GM23248 (cell line): ENCODE results near the gene RCL1. TPM values are rescaled to one million over a fixed set of nuclear protein-coding genes. Genes with fewer than 3 reads are reported as not detected.

Source experiments
- DNase-seq: peaks from one replicate; pipeline ENCODE4 v3.0.0-alpha.2; 2015
- H2AFZ ChIP-seq: fragments of 200-600 bp; sonication (generic); 2 replicates; pipeline ENCODE4 v1.6.1; 2016; ENCODE audit warnings: antibody characterized with exemption
- H3F3A ChIP-seq: fragments of 200-600 bp; sonication (generic); 2 replicates; pipeline ENCODE4 v1.6.1; 2016; ENCODE audit warnings: mild to moderate bottlenecking, antibody characterized with exemption, mixed run types; ENCODE audit not compliant: insufficient read depth
- H3K27ac ChIP-seq: fragments of 200-600 bp; sonication (generic); 2 replicates; pipeline ENCODE4 v1.5.1; 2016; ENCODE audit warnings: mild to moderate bottlenecking
- H3K27me3 ChIP-seq: fragments of 200-600 bp; sonication (generic); replicated peaks from 2 replicates; pipeline ENCODE4 v1.6.1; 2016; ENCODE audit warnings: mild to moderate bottlenecking; ENCODE audit not compliant: insufficient read depth
- H3K36me3 ChIP-seq: fragments of 200-600 bp; sonication (generic); 2 replicates; pipeline ENCODE4 v1.6.1; 2016; ENCODE audit warnings: low read depth, mild to moderate bottlenecking
- H3K4me1 ChIP-seq: fragments of 200-600 bp; sonication (generic); 2 replicates; pipeline ENCODE4 v1.6.1; 2016; ENCODE audit warnings: mild to moderate bottlenecking; ENCODE audit not compliant: insufficient read depth
- H3K4me2 ChIP-seq: fragments of 200-600 bp; sonication (generic); one replicate; pipeline ENCODE4 v1.6.1; 2016; ENCODE audit warnings: mild to moderate bottlenecking; ENCODE audit not compliant: unreplicated experiment
- H3K4me3 ChIP-seq: fragments of 200-600 bp; sonication (generic); 2 replicates; pipeline ENCODE4 v1.5.1; 2016; ENCODE audit warnings: mild to moderate bottlenecking
- H3K79me2 ChIP-seq: fragments of 200-600 bp; sonication (generic); 2 replicates; pipeline ENCODE4 v1.6.1; 2016; ENCODE audit warnings: mild to moderate bottlenecking; ENCODE audit not compliant: insufficient read depth
- H3K9ac ChIP-seq: fragments of 200-600 bp; sonication (generic); 2 replicates; pipeline ENCODE4 v1.6.1; 2016; ENCODE audit warnings: mild to moderate bottlenecking
- H3K9me2 ChIP-seq: fragments of 200-600 bp; sonication (generic); 2 replicates; pipeline ENCODE4 v1.6.1; 2016; ENCODE audit warnings: mixed run types, mild to moderate bottlenecking, moderate library complexity; ENCODE audit not compliant: insufficient read depth
- H3K9me3 ChIP-seq: fragments of 200-600 bp; sonication (generic); one replicate; pipeline ENCODE4 v1.6.1; 2017; ENCODE audit warnings: low read depth
- H4K20me1 ChIP-seq: fragments of 200-600 bp; sonication (generic); 2 replicates; pipeline ENCODE4 v1.6.0; 2016; ENCODE audit not compliant: insufficient read depth
- EZH2 ChIP-seq: fragments of 200-600 bp; sonication (generic); IDR thresholded peaks from 2 replicates; pipeline ENCODE4 v1.6.1; 2018; ENCODE audit warnings: antibody characterized with exemption, mild to moderate bottlenecking; ENCODE audit not compliant: insufficient read depth, poor library complexity, severe bottlenecking
- EZH2phosphoT487 ChIP-seq: fragments of 200-600 bp; sonication (generic); IDR thresholded peaks from 2 replicates; pipeline ENCODE4 v1.6.1; 2018; ENCODE audit warnings: antibody characterized with exemption, moderate library complexity, mild to moderate bottlenecking, low read depth; ENCODE audit not compliant: insufficient read depth
- WGBS, 2 experiments: methylation state at CpG; one replicate each; pipeline ENCODE4 v1.1.6; 2015 to 2017; ENCODE audit warnings: low lambda C conversion rate in 2 of 2, low coverage in 1 of 2; ENCODE audit errors: missing lambda C conversion rate in 2 of 2; 5-methylcytosine and 5-hydroxymethylcytosine counted together
- in situ Hi-C: fragments of 300-500 bp; cut with MboI; formaldehyde crosslinking; loops from 2 replicates; pipeline ENCODE4 v1.15.0; 2020
- polyA plus RNA-seq: library from polyadenylated mRNA; unstranded; fragments of >200 nt; fragmentation: Nextera tagmentation; extraction: Ambion mirVana; gene quantifications from 2 replicates; pipeline ENCODE4 v1.2.1, GENCODE V29; 2016
- total RNA-seq: library from RNA; depleted of rRNA; stranded (reverse); fragments of >200 nt; shearing (Covaris generic); gene quantifications from 2 replicates; pipeline ENCODE4 v1.2.3, GENCODE V29; 2014

RCL1 gene
- total and polyA plus RNA-seq, 2 experiments from 2014 or later, result 7.7 to 7.8 TPM

DNA sequence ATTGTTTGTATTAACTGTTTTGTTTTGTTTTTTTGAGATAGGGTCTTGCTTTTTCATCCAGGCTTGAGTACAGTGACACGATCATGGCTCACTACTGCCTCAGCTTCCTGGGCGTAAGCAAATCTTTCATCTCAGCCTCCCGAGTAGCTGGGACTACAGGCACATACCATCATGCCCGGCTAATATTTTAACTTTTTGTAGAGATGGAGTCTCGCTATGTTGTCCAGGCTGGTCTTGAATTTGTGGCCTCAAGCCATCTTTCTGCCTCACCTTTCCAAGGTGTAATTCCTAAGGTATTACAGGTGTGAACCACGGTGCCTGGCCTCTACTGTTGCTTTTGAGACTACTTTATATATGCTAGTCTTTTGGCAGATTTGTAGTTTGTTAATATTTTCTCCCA, 8.4 kb downstream of the RCL1 start:
- H3K4me1 ChIP-seq, result no peaks in the 10 kb centered on the region
- H3K4me2 ChIP-seq, result no peak overlapping the region
- no peaks in the 10 kb centered on the region for H4K20me1 ChIP-seq
- WGBS, 2 experiments, result 96 to 99% methylated on average over 6 of the region's 6 CpGs
- no peak overlapping the region for H3K4me3 ChIP-seq
- H3K79me2 ChIP-seq, result peaks cover 98% of the 10 kb centered on the region
- no peak overlapping the region for H2AFZ ChIP-seq
- in situ Hi-C loops, result no loop called here
- no peak overlapping the region for H3K9ac ChIP-seq
- H3K27me3 ChIP-seq, result no peaks in the 10 kb centered on the region
- DNase-seq, result no peak
- H3F3A ChIP-seq, result no peaks in the 10 kb centered on the region
- TF ChIP-seq EZH2phosphoT487 (no peak), EZH2 (no peak)
- no peaks in the 10 kb centered on the region for H3K9me3 ChIP-seq
- no peaks in the 10 kb centered on the region for H3K9me2 ChIP-seq
- H3K36me3 ChIP-seq, result no peaks in the 10 kb centered on the region
- no peak overlapping the region for H3K27ac ChIP-seq

DNA sequence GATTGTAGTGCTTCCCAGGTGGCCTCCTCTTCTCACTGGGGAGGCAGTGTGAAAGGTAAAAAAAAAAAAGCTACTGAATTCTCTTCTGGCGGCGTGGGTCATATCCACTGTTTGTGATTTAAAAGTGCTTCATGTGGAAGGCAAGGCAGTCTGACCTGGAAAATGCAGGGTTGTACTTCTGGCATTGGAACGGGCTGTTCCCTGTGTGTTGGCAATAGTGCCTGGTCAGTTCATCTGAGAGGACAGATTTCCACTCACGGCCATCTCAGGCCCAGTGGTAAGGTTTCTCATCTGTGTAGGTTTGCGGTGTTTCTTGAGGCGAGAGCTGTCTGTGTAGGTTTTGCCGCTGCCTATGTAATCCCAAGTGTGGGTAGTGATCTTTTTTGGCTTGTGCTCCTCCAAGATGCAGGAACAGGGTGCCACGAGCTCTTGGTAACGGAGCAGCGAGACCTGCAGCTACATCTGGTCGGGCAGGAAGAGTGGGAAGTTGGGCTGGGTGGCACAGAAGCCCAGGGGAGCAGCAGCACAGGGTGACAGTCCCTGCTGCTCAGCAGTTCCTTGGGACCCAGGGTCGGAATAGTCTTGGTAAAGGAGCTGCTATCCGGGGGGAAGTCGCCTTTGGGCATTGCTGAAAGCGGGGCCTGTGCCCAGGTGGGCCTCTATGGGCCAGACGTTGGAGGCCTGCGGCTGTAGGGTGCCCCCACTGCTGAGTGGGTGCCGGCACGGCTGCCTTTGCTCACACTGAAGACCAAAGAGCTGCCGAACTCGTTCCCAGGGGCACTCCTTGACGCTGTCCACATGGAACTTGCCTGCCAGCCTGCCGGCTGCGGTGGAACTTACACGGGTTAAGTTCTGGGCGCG, 11.2 kb downstream of the RCL1 start:
- H3K4me2 ChIP-seq, result no peak overlapping the region
- WGBS, 2 experiments, result 96 to 98% methylated on average over 25 to 26 of the region's 27 CpGs
- in situ Hi-C loops, result no loop called here
- no peaks in the 10 kb centered on the region for H3F3A ChIP-seq
- no peaks in the 10 kb centered on the region for H3K4me1 ChIP-seq
- no peaks in the 10 kb centered on the region for H3K9me3 ChIP-seq
- H3K4me3 ChIP-seq, result no peak overlapping the region
- peaks cover 100% of the 10 kb centered on the region for H3K79me2 ChIP-seq
- H3K9me2 ChIP-seq, result no peaks in the 10 kb centered on the region
- DNase-seq, result no peak
- H3K27ac ChIP-seq, result no peak overlapping the region
- H4K20me1 ChIP-seq, result no peaks in the 10 kb centered on the region
- H2AFZ ChIP-seq, result no peak overlapping the region
- TF ChIP-seq EZH2phosphoT487 (no peak), EZH2 (no peak)
- H3K9ac ChIP-seq, result no peak overlapping the region
- H3K36me3 ChIP-seq, result no peaks in the 10 kb centered on the region
- H3K27me3 ChIP-seq, result no peaks in the 10 kb centered on the region

DNA sequence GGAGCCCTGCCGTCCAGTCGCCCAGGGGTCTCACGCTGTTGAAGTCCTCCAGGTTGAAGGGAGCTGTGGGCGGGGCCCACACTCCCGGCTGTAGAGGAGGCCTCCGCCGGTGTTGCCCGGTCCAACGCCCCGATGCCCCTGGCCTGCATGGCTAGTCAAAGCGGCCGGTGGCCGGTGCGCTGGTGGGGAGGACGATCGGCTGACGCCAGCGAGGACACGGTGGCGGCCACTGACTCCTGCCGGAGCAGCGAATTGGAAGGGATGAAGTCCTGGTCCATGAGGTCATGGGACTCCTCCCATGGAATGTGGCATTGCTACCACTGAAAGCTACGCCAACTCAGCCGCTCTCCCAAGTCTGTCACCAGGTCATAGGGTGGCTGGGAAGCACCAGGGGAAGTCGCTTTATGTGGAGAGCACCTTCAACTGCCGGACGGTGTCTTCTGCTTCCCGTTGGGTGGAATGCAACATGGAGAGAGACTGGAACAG, 11.8 kb downstream of the RCL1 start:
- 96 to 99% methylated on average over 24 to 28 of the region's 28 CpGs for WGBS, 2 experiments
- Histone ChIP-seq H3K79me2 (peaks cover 100% of the 10 kb centered on the region), H3K36me3 (no peaks in the 10 kb centered on the region), H3K27me3 (no peaks in the 10 kb centered on the region), H4K20me1 (no peaks in the 10 kb centered on the region), H3K9ac (no peak overlapping the region), H3F3A (no peaks in the 10 kb centered on the region), H3K9me2 (no peaks in the 10 kb centered on the region), H3K9me3 (no peaks in the 10 kb centered on the region), H3K4me2 (no peak overlapping the region), H3K4me3 (no peak overlapping the region), H3K4me1 (no peaks in the 10 kb centered on the region), H3K27ac (no peak overlapping the region), H2AFZ (no peak overlapping the region)
- TF ChIP-seq EZH2phosphoT487, result no peak
- no peak for TF ChIP-seq EZH2
- no peak for DNase-seq
- in situ Hi-C loops, result no loop called here

DNA sequence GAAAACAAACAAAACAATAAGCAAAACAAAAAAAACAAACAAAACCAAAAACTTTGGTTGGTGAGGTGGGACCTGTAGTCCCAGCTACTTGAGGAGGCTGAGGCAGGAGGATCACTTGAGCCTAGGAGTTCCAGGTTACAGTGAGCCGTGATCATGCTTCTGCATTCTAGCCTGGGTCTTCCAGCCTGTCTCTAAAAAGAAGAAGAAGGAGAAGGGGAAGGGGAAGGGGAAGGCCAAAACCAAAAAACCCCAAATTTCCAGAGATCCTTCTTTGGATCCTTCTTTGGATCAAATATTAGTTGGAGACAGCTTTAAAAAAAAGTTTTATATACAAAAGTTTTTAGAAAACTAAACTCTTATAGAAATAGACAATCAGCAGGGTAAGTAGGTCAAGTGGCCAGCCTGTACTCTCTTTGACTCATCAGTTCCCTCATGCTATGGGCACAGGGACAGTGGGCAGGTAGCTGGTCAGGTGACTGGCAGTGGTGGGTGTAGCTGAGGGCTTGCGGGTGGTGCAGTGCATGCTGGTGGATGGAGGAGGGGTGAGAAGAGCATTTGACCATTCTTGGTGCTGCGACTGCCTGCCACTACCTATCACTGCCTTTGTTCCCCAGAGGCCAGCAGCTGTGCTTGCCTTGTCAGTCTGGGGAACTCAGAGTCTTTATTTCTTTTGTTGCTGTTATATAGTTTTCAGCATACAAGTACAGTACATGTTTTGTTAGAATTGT, 12.6 kb downstream of the RCL1 start:
- in situ Hi-C loops, result no loop called here
- H3K27ac ChIP-seq, result no peak overlapping the region
- TF ChIP-seq EZH2, result no peak
- no peak for TF ChIP-seq EZH2phosphoT487

More for the DNA sequence above, 12.6 kb downstream of the RCL1 start:
- Histone ChIP-seq H3K9ac (no peak overlapping the region), H3K9me3 (no peaks in the 10 kb centered on the region), H4K20me1 (no peaks in the 10 kb centered on the region), H3K27me3 (no peaks in the 10 kb centered on the region), H2AFZ (no peak overlapping the region), H3K36me3 (no peaks in the 10 kb centered on the region), H3K9me2 (no peaks in the 10 kb centered on the region), H3K79me2 (peaks cover 100% of the 10 kb centered on the region), H3K4me1 (no peaks in the 10 kb centered on the region), H3K4me3 (no peak overlapping the region), H3K4me2 (no peak overlapping the region), H3F3A (no peaks in the 10 kb centered on the region)
- 94 to 96% methylated on average over 3 of the region's 3 CpGs for WGBS, 2 experiments
- DNase-seq, result no peak
